HepG2 (cell line): ENCODE results near the gene OGFR. TPM values are rescaled to one million over a fixed set of nuclear protein-coding genes. Genes with fewer than 3 reads are reported as not detected.

ENCODE experiments used
- ADNP ChIP-seq: sonication (generic); formaldehyde crosslinking; IDR thresholded peaks from 2 replicates; pipeline ENCODE4 v1.4.0; 2020; ENCODE audit warnings: missing genetic modification reagents
- CCDC6 ChIP-seq: sonication (generic); formaldehyde crosslinking; IDR thresholded peaks from 2 replicates; pipeline ENCODE4 v1.8.1; 2022; ENCODE audit warnings: mild to moderate bottlenecking, missing genetic modification reagents, moderate library complexity
- ELK4 ChIP-seq: sonication (generic); formaldehyde crosslinking; IDR thresholded peaks from 2 replicates; pipeline ENCODE4 v1.9.0; 2021; ENCODE audit warnings: missing genetic modification reagents, borderline replicate concordance
- FOSL1 ChIP-seq: sonication (generic); formaldehyde crosslinking; IDR thresholded peaks from 2 replicates; pipeline ENCODE4 v1.9.0; 2021; ENCODE audit warnings: missing genetic modification reagents, borderline replicate concordance
- LBX2 ChIP-seq: sonication (generic); formaldehyde crosslinking; IDR thresholded peaks from 2 replicates; pipeline ENCODE4 v1.5.0; 2020; ENCODE audit warnings: missing genetic modification reagents, mild to moderate bottlenecking, borderline replicate concordance
- MAFK ChIP-seq, 2 experiments: IDR thresholded peaks in 1 of 2; conservative IDR thresholded peaks in 1 of 2; 2 replicates each; pipeline ENCODE4 v1.6.1; 2011; ENCODE audit warnings: improper control_type of control experiment in 2 of 2, low read length in 2 of 2
- MYNN ChIP-seq: sonication (generic); formaldehyde crosslinking; IDR thresholded peaks from 2 replicates; pipeline ENCODE4 v1.4.0; 2020; ENCODE audit warnings: mild to moderate bottlenecking, low read depth, missing genetic modification reagents
- NCOR1 ChIP-seq: fragments of 200-600 bp; sonication (generic); IDR thresholded peaks from 2 replicates; pipeline ENCODE4 v1.7.0; 2017; ENCODE audit warnings: antibody characterized with exemption, low read length, borderline replicate concordance
- NFYC ChIP-seq: IDR thresholded peaks from 2 replicates; pipeline ENCODE4 v1.6.1; 2016; ENCODE audit warnings: missing genetic modification reagents, missing compliant biosample characterization
- PCBP2 ChIP-seq: fragments of 200-400 bp; formaldehyde crosslinking; optimal IDR thresholded peaks from 2 replicates; pipeline ENCODE3; 2018; ENCODE audit warnings: low read length, low read depth; ENCODE audit not compliant: poor library complexity, severe bottlenecking
- PPARG ChIP-seq: conservative IDR thresholded peaks from 2 replicates; pipeline ENCODE4 v1.6.1; 2016; ENCODE audit warnings: missing biosample characterization, missing genetic modification reagents
- ZNF12 ChIP-seq: sonication (generic); formaldehyde crosslinking; IDR thresholded peaks from 2 replicates; pipeline ENCODE4 v1.5.0; 2020; ENCODE audit warnings: missing genetic modification reagents
- ZNF460 ChIP-seq: sonication (generic); formaldehyde crosslinking; IDR thresholded peaks from 2 replicates; pipeline ENCODE4 v1.5.1; 2020; ENCODE audit warnings: missing genetic modification reagents, mild to moderate bottlenecking, borderline replicate concordance
- ZNF615 ChIP-seq: sonication (generic); formaldehyde crosslinking; IDR thresholded peaks from 2 replicates; pipeline ENCODE4 v1.5.0; 2020; ENCODE audit warnings: mild to moderate bottlenecking, missing genetic modification reagents, borderline replicate concordance
- ZNF781 ChIP-seq: sonication (generic); formaldehyde crosslinking; IDR thresholded peaks from 2 replicates; pipeline ENCODE4 v1.5.1; 2020; ENCODE audit warnings: borderline replicate concordance, mild to moderate bottlenecking, missing genetic modification reagents; ENCODE audit errors: not compliant biosample characterization
- ZNF83 ChIP-seq: sonication (generic); formaldehyde crosslinking; IDR thresholded peaks from 2 replicates; pipeline ENCODE4 v1.4.0; 2020; ENCODE audit warnings: missing genetic modification reagents, mild to moderate bottlenecking, borderline replicate concordance
- polyA plus RNA-seq, 8 experiments: library from polyadenylated mRNA; depleted of rRNA in 3 of 8; stranded (reverse) in 7 of 8; unstranded in 1 of 8; fragments of >200 nt; fragmentation: Illumina TruSeq in 4 of 8; extraction: Trizol in 4 of 8; gene quantifications; 2 replicates each; pipeline versions ENCODE4 v1.2.1 to v1.2.3, GENCODE V29; 2011 to 2016; ENCODE audit warnings: low read depth in 4 of 8, missing spikeins in 1 of 8, mixed read lengths in 1 of 8; ENCODE audit not compliant: insufficient read depth in 1 of 8
- total RNA-seq, 5 experiments: library from RNA; depleted of rRNA; stranded (reverse); fragments of >200 nt; fragmentation: Illumina TruSeq; extraction: Trizol; gene quantifications; 2 replicates each; pipeline ENCODE4 v1.2.3, GENCODE V29; 2016; ENCODE audit warnings: low read depth in 1 of 5
- TF ChIP-seq, protein P1 (sequence below), 2 experiments: IDR thresholded peaks; 2 replicates each; pipeline ENCODE4 v1.6.1; 2011 to 2012; ENCODE audit warnings: low read length in 2 of 2, borderline replicate concordance in 1 of 2, low read depth in 1 of 2, mild to moderate bottlenecking in 1 of 2, moderate library complexity in 1 of 2
- TF ChIP-seq, protein P2 (sequence below): sonication (generic); formaldehyde crosslinking; IDR thresholded peaks from 2 replicates; pipeline ENCODE4 v1.8.0; 2022; ENCODE audit warnings: mild to moderate bottlenecking, missing genetic modification reagents

OGFR gene
- total and polyA plus RNA-seq, 2 of the 13 experiments (the other 11 are each of a cell fraction or from before 2014, with no cell fraction given): 47.7 to 81.8 TPM

- TF ChIP-seq, protein P1, sequence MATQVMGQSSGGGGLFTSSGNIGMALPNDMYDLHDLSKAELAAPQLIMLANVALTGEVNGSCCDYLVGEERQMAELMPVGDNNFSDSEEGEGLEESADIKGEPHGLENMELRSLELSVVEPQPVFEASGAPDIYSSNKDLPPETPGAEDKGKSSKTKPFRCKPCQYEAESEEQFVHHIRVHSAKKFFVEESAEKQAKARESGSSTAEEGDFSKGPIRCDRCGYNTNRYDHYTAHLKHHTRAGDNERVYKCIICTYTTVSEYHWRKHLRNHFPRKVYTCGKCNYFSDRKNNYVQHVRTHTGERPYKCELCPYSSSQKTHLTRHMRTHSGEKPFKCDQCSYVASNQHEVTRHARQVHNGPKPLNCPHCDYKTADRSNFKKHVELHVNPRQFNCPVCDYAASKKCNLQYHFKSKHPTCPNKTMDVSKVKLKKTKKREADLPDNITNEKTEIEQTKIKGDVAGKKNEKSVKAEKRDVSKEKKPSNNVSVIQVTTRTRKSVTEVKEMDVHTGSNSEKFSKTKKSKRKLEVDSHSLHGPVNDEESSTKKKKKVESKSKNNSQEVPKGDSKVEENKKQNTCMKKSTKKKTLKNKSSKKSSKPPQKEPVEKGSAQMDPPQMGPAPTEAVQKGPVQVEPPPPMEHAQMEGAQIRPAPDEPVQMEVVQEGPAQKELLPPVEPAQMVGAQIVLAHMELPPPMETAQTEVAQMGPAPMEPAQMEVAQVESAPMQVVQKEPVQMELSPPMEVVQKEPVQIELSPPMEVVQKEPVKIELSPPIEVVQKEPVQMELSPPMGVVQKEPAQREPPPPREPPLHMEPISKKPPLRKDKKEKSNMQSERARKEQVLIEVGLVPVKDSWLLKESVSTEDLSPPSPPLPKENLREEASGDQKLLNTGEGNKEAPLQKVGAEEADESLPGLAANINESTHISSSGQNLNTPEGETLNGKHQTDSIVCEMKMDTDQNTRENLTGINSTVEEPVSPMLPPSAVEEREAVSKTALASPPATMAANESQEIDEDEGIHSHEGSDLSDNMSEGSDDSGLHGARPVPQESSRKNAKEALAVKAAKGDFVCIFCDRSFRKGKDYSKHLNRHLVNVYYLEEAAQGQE (IDR thresholded peaks at IDR 0.05; ENCODE audit: borderline replicate concordance in 1 of 2, low read depth in 1 of 2, low read length in 2 of 2): no peak
- no peak for TF ChIP-seq FOSL1
- TF ChIP-seq CCDC6 (CRISPR knock-in tag): peak; percentile 96
- TF ChIP-seq NFYC (CRISPR knock-in tag): peak; percentile 74
- TF ChIP-seq ADNP: peak; percentile 93
- TF ChIP-seq NCOR1: no peak; the same call in 1 of the 2 replicates
- peak; percentile 98 for TF ChIP-seq ZNF781 (CRISPR knock-in tag)
- TF ChIP-seq MYNN: peak; percentile 84; the same call in 1 of the 2 replicates
- no peak for TF ChIP-seq PCBP2
- TF ChIP-seq, protein P2, sequence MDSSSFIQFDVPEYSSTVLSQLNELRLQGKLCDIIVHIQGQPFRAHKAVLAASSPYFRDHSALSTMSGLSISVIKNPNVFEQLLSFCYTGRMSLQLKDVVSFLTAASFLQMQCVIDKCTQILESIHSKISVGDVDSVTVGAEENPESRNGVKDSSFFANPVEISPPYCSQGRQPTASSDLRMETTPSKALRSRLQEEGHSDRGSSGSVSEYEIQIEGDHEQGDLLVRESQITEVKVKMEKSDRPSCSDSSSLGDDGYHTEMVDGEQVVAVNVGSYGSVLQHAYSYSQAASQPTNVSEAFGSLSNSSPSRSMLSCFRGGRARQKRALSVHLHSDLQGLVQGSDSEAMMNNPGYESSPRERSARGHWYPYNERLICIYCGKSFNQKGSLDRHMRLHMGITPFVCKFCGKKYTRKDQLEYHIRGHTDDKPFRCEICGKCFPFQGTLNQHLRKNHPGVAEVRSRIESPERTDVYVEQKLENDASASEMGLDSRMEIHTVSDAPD (CRISPR knock-in tag): peak; percentile 87
- no peak for TF ChIP-seq ZNF615 (CRISPR knock-in tag)
- no peak; the same call in 1 of the 2 replicates for TF ChIP-seq ZNF460
- TF ChIP-seq ZNF83 (CRISPR knock-in tag): peak; percentile 99
- TF ChIP-seq PPARG (CRISPR knock-in tag): peak; percentile 76; the same call in 1 of the 2 replicates
- TF ChIP-seq LBX2 (CRISPR knock-in tag): peak; percentile 67; the same call in 1 of the 2 replicates
- no peak for TF ChIP-seq MAFK (conservative IDR thresholded peaks at IDR 0.05 in 1 of 2, IDR thresholded peaks at IDR 0.05 in 1 of 2; ENCODE audit: low read length in 2 of 2)
- TF ChIP-seq ELK4 (CRISPR knock-in tag): no peak
- peak; percentile 79 for TF ChIP-seq ZNF12
Observed at GRCh38 chr20:62861726-62862336, 57.2 kb downstream of the OGFR start, which contains the start of gene TCFL5 (continued).
